Nephron (organoid): ENCODE measurements around the gene CDH11.

Experiments
- H3K27ac Mint-ChIP-seq, 3 experiments: 2 replicates each; pipeline ENCODE4 v1.8.0; 2020; ENCODE audit warnings: mixed read lengths in 3 of 3, mild to moderate bottlenecking in 2 of 3, moderate library complexity in 1 of 3
- H3K27me3 Mint-ChIP-seq: 2 replicates; pipeline ENCODE4 v1.8.0; 2021; ENCODE audit warnings: low read depth, mild to moderate bottlenecking, moderate library complexity, mixed read lengths
- H3K36me3 Mint-ChIP-seq: 2 replicates; pipeline ENCODE4 v1.8.0; 2020; ENCODE audit warnings: low read depth, mixed read lengths
- H3K4me1 Mint-ChIP-seq: 2 replicates; pipeline ENCODE4 v1.8.0; 2020; ENCODE audit warnings: mixed read lengths
- H3K4me3 Mint-ChIP-seq, 3 experiments: 2 replicates each; pipeline ENCODE4 v1.8.0; 2020; ENCODE audit warnings: mild to moderate bottlenecking in 3 of 3, mixed read lengths in 3 of 3, moderate library complexity in 2 of 3
- H3K9me3 Mint-ChIP-seq: 2 replicates; pipeline ENCODE4 v1.8.0; 2020; ENCODE audit warnings: mixed read lengths
- TF ChIP-seq, protein P1 (sequence below), 3 experiments: fragments of 200-600 bp; sonication (generic); IDR thresholded peaks; one replicate each; pipeline ENCODE4 v1.5.0; 2021; ENCODE audit warnings: antibody characterized with exemption in 3 of 3; ENCODE audit not compliant: unreplicated experiment in 3 of 3

CDH11 gene

DNA sequence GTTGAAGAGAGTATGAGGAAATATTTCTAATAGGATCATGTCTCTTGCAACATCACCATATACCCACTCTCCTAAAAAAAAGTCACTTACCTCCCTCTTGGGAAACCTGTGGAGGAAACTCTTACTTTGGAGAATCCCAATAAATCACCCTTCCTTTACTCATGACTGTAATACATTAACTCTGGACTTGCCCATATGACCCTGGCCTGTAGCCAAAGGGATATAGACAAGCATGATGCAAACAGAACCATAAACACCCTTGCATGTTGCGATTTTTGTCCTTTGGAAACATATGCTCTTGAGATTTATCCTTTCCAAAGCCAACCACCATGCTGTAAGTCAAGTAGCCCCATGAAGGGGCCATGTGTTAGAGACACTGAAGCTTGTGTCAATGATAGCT is 19.5 kb downstream of the CDH11 start:
- Mint-ChIP-seq H3K27me3 (no peaks in the 10 kb centered on the region), H3K4me1 (peaks cover 69% of the 10 kb centered on the region)
- TF ChIP-seq, protein P1, sequence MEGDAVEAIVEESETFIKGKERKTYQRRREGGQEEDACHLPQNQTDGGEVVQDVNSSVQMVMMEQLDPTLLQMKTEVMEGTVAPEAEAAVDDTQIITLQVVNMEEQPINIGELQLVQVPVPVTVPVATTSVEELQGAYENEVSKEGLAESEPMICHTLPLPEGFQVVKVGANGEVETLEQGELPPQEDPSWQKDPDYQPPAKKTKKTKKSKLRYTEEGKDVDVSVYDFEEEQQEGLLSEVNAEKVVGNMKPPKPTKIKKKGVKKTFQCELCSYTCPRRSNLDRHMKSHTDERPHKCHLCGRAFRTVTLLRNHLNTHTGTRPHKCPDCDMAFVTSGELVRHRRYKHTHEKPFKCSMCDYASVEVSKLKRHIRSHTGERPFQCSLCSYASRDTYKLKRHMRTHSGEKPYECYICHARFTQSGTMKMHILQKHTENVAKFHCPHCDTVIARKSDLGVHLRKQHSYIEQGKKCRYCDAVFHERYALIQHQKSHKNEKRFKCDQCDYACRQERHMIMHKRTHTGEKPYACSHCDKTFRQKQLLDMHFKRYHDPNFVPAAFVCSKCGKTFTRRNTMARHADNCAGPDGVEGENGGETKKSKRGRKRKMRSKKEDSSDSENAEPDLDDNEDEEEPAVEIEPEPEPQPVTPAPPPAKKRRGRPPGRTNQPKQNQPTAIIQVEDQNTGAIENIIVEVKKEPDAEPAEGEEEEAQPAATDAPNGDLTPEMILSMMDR (IDR thresholded peaks at IDR 0.05; ENCODE audit: unreplicated experiment in 3 of 3): no peak

DNA sequence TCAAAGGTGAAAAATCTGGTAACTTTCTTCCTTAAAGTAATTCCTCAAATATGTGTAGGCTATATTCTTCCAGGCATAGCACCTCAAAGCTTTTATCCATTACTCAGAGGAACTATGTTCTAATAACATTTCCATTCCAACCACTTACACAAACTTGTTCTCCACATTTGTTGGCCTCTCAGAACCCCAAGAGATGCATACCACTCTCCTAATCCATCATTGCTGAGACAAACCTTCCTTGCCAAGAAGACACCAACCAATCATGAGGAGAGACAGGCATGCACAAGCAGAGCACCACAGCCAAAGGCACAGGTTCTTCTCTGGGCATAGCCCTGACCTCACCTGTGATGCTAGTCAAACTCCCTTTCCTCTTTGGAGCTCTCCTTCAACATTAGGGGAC is 20.9 kb downstream of the CDH11 start:
- TF ChIP-seq, protein P1 (IDR thresholded peaks at IDR 0.05; ENCODE audit: unreplicated experiment in 3 of 3): no peak
- H3K27ac Mint-ChIP-seq: no peak overlapping the region
- peaks cover 2% of the 10 kb centered on the region for H3K9me3 Mint-ChIP-seq
- H3K27me3 Mint-ChIP-seq: no peaks in the 10 kb centered on the region
- H3K4me1 Mint-ChIP-seq: peaks cover 56% of the 10 kb centered on the region
- peaks cover 60% of the 10 kb centered on the region for H3K36me3 Mint-ChIP-seq
- no peak overlapping the region for H3K4me3 Mint-ChIP-seq

More for the DNA sequence above, 19.5 kb downstream of the CDH11 start:
- H3K36me3 Mint-ChIP-seq: peaks cover 71% of the 10 kb centered on the region
- H3K9me3 Mint-ChIP-seq: peaks cover 2% of the 10 kb centered on the region
- H3K27ac Mint-ChIP-seq: no peak overlapping the region
- H3K4me3 Mint-ChIP-seq: no peak overlapping the region

DNA sequence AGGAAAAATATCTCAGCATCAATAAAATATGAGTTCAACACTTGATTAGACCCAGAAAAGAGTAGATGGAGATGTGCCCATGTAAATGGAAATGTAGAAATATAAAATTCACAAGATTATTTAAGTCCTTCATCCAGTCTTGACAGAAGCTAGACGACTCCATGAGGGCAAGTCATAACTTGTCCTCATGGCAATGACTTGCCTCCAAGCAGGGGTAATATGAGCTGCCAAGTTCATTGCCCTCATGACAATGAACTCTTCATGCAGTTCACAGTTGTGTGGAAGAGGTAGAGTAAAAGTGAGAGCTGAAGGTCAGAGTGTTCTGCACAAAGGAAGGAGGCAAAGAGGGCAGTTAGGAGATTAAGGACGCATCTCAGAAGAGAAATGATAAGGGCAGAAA is 22.3 kb downstream of the CDH11 start:
- no peak overlapping the region for H3K27ac Mint-ChIP-seq
- H3K27me3 Mint-ChIP-seq: no peaks in the 10 kb centered on the region
- H3K4me3 Mint-ChIP-seq: no peak overlapping the region
- TF ChIP-seq, protein P1 (IDR thresholded peaks at IDR 0.05; ENCODE audit: unreplicated experiment in 3 of 3): no peak
- H3K9me3 Mint-ChIP-seq: peaks cover 2% of the 10 kb centered on the region
- H3K4me1 Mint-ChIP-seq: peaks cover 48% of the 10 kb centered on the region
- H3K36me3 Mint-ChIP-seq: peaks cover 72% of the 10 kb centered on the region

DNA sequence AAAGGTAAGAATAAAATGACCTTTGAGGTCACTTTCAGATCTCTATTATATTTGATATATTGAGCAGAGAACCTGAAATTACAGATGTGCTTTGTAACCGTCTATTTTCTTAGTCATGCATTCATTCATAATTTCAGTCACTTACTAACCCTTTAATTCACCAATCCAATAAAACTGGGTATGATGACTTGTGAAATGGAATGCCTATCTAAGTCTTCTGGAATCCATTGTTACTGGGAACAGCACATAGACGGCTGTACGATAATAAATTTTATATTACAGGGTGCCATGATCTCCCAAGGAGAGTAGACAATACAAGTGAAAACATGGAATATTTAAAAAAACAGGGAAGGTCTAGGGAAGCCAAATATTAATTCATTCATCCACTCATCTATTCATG is 22.9 kb downstream of the CDH11 start:
- Mint-ChIP-seq H3K27ac (no peak overlapping the region), H3K27me3 (no peaks in the 10 kb centered on the region), H3K9me3 (peaks cover 2% of the 10 kb centered on the region), H3K36me3 (peaks cover 76% of the 10 kb centered on the region), H3K4me1 (peaks cover 43% of the 10 kb centered on the region), H3K4me3 (no peak overlapping the region)
- TF ChIP-seq, protein P1 (IDR thresholded peaks at IDR 0.05; ENCODE audit: unreplicated experiment in 3 of 3): no peak

DNA sequence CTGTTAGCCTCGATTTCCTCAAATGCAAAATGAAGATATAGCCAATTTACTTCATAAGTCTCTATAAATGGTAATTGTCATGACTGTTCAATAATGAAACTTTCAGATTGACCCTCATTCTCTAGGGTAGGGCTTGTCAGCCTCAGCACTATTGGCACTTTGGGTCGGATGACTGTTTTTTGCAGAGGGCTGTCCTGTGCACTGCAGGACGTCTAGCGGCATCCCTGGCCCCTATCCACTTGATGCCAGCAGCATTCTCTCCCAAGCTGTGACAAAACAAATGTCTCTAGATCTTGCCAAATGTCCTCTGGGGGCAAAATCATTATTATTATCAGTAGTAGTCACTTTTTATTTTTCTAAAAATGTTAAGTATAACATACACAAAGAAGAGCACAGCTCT is 24.6 kb downstream of the CDH11 start:
- Mint-ChIP-seq H3K4me3 (no peak overlapping the region), H3K27ac (no peak overlapping the region), H3K27me3 (no peaks in the 10 kb centered on the region), H3K9me3 (peaks cover 2% of the 10 kb centered on the region), H3K4me1 (peaks cover 42% of the 10 kb centered on the region), H3K36me3 (peaks cover 79% of the 10 kb centered on the region)
- TF ChIP-seq, protein P1 (IDR thresholded peaks at IDR 0.05; ENCODE audit: unreplicated experiment in 3 of 3): no peak

DNA sequence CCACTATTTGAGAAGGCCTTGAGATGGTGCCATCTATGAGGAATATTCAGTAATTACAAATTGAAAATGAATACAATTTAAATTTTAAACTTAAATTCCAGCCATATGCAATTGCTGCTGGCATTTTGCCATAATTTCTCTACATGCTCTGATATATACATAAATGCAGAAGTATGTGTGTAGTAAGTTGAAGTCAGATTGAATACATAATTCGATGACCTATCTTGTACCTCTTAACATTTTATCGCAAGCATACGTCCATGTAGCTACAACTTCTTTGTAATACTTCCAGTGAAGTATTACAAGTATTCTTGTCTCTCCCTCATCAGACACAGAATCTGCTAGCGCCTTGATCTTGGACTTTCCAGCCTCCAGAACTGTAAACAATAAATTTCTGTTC is 26.0 kb downstream of the CDH11 start:
- no peaks in the 10 kb centered on the region for H3K27me3 Mint-ChIP-seq
- H3K4me3 Mint-ChIP-seq: no peak overlapping the region
- H3K27ac Mint-ChIP-seq: no peak overlapping the region
- peaks cover 32% of the 10 kb centered on the region for H3K4me1 Mint-ChIP-seq
- TF ChIP-seq, protein P1 (IDR thresholded peaks at IDR 0.05; ENCODE audit: unreplicated experiment in 3 of 3): no peak
- H3K9me3 Mint-ChIP-seq: peaks cover 2% of the 10 kb centered on the region
- peaks cover 72% of the 10 kb centered on the region for H3K36me3 Mint-ChIP-seq
